ENCODE measurements around the gene STK32B. TPM values are rescaled to one million over a fixed set of nuclear protein-coding genes. Genes with fewer than 3 reads are reported as not detected.
"Not testable (repeated sequence)": the region's sequence is repeated elsewhere in the genome, so short reads cannot be mapped to it uniquely, and the experiment has no call there.

Gene STK32B
- total RNA-seq, 2 experiments from 2014 or later, result not detected

DNA sequence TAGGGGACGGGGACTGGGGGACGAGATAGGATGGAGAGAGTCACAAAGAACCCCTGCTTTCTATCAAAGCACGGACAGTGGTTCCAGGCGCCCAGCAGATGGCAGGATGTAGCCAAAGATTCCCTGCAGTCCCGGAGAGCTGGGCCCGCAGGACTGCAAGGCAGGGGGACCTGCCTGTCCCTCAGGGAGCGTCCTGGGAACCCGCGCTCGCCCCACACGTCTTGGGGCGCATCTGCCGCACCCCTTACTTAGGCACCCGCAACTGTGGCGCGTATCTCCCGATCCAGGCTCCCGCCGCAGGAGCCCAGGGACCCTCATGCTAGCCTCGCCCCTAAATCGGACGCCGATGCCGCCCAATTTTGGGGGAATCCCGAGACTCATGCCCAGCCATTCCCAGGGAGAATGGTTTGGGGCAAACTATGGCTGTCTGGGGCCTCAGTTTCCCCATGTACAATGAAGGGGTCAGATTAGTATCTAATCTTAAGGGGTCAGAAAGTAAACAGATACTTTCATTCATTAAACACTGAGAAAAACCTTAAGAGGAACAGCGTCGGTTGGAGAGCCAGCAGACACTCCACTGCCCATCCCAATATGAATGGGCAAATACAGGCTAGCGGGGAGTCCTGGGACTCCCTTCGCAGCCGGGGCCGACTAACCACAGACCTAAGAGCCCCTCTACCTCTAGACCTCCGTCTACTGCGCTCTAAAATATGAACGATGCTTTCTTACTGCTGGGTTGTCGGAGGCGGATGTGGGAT is 581 bp upstream of the STK32B start:
- Mint-ChIP-seq H3K27ac (peak overlapping the region; percentile 12), H3K9me3 (ENCODE audit: low read depth) (no peaks in the 10 kb centered on the region), H3K4me3 (peak overlapping the region; percentile 63), H3K27me3 (peaks cover 46% of the 10 kb centered on the region), H3K36me3 (ENCODE audit: low read depth) (no peaks in the 10 kb centered on the region), H3K4me1 (peaks cover 10% of the 10 kb centered on the region)
- DNase-seq (peak; percentile 70), ATAC-seq (peak; percentile 77)
- CTCF ChIA-PET, result interaction anchor here (0.6 kb wide), 1 partner anchor 744 kb away, joined by 3 read pairs; no protein-coding TSS in a partner anchor
- intact Hi-C loops (cut with DNase I, micrococcal nuclease), result loop anchor here (1.0 to 2.0 kb wide), 3 partner anchors 326 to 762 kb away; no protein-coding TSS in a partner anchor
- POLR2A ChIA-PET, result no interaction called here

DNA sequence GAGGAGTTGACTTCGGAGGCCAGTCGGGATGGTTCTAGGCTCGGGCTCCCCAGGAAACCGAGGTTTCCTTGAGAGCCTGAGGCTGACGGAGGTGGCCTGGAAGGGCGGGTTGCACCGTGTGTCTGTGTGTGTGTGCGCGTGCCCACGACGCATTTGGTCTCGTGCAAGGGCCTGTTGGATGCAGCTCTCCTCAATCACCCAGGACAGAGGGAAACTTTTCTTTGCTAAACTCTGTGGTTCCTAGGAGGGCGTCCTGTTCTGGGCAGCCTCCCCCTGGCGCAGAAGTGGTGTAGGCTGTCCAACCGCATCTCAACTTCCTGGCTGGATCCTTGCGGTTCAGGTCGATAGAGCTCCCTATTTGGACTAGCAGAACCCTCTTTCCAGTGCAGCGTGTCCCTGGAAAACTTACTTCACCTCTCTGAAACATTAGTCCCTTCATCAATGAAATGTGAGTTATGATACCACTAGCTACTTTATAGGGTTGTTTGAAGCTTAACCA is 973 bp downstream of the STK32B start:
- ATAC-seq (no peak), DNase-seq (no peak)
- Mint-ChIP-seq H3K4me3 (peak overlapping the region; percentile 4), H3K27me3 (peaks cover 42% of the 10 kb centered on the region), H3K36me3 (ENCODE audit: low read depth) (no peaks in the 10 kb centered on the region), H3K27ac (no peak overlapping the region), H3K4me1 (peaks cover 10% of the 10 kb centered on the region), H3K9me3 (ENCODE audit: low read depth) (no peaks in the 10 kb centered on the region)
- intact Hi-C loops (cut with DNase I, micrococcal nuclease), result no loop called here
- ChIA-PET CTCF (no interaction called here), POLR2A (no interaction called here)

DNA sequence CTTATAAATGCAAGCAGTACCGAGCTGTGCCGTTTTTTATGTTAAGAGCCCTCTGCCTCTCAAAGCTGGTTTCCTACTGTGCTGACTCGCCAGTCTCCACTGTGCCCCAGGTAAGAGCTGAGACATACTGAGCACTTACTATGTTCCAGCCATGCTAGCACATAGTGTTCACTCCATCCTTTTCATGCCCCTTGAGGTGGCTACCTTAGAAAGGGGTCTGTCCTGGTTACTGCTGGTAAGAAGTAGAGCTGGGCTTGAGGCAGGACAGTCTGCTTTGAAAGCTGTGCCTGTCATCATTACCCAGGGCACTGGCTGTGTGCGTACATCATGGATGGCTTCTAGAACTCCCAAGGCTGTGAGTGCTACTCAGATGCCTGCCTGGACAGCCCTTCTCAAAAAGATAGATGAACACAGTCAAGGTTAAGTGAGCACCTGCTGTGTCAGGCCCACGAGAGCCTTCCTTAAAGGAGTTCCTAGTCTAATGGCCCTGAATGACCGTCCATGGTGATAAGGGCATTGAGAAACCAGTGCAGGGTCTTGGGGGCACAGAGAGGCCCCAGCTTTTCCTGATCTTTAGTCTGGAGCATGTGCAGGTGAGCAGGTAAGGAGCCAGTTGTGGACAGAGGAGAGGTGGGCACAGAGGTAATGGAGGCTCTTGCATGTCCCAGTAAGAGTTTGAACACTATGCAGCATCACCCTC is 1.6 kb downstream of the STK32B start:
- intact Hi-C loops (cut with DNase I, micrococcal nuclease), result no loop called here
- CTCF ChIA-PET, result no interaction called here
- no peaks in the 10 kb centered on the region for H3K36me3 Mint-ChIP-seq (ENCODE audit: low read depth)

DNA sequence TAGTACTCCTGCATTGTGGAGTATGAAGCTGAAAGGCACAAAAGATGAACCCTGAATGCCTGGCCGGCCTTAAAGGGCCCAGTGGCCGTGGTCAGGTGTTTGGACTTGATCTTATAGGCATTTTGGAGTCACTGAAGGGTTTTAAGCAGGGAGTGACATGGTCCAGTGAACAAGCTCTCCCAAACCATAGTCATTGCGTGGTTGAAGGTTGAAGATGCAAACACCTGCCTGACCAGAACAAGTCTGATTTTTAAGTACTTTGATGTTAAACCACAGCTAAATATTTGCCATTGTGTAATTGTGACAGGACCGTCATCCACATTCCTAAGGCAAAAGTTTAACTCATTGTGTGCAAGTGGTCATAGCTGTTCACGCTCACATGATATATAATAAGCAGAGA is 3.3 kb downstream of the STK32B start:
- ChIA-PET CTCF (no interaction called here), POLR2A (no interaction called here)
- H3K27me3 Mint-ChIP-seq, result peaks cover 33% of the 10 kb centered on the region
- ATAC-seq (no peak), DNase-seq (no peak)
- no peak overlapping the region for H3K27ac Mint-ChIP-seq
- peaks cover 10% of the 10 kb centered on the region for H3K4me1 Mint-ChIP-seq
- H3K9me3 Mint-ChIP-seq (ENCODE audit: low read depth), result no peaks in the 10 kb centered on the region
- H3K36me3 Mint-ChIP-seq (ENCODE audit: low read depth), result no peaks in the 10 kb centered on the region
- no peak overlapping the region for H3K4me3 Mint-ChIP-seq
- intact Hi-C loops (cut with DNase I, micrococcal nuclease), result no loop called here

More for the DNA sequence above, 1.6 kb downstream of the STK32B start:
- ATAC-seq, result no peak
- no peak for DNase-seq
- Mint-ChIP-seq H3K27me3 (peaks cover 37% of the 10 kb centered on the region), H3K9me3 (ENCODE audit: low read depth) (no peaks in the 10 kb centered on the region), H3K4me1 (peaks cover 10% of the 10 kb centered on the region), H3K4me3 (no peak overlapping the region), H3K27ac (no peak overlapping the region)
- POLR2A ChIA-PET, result no interaction called here

DNA sequence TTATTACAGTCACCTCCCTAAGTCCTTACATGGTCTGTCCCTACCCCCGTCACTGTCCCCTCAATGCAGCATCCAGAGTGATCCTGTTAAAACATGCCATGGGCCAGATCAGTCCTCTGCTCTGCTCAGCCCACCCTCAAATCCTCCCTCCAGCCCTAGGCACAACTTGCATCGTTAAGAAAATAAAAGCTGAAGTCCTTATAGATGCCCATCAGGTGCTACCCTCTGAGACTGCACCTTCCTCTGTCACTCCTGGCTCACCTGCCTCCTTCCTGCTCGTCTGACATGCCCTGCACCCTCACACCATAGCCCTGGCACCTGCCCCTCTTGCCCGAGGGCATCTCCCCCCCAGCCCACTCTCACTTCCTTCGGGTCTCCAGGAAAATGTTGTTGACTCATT is 4.1 kb downstream of the STK32B start:
- Mint-ChIP-seq H3K4me3 (no peak overlapping the region), H3K4me1 (peaks cover 8% of the 10 kb centered on the region), H3K27ac (no peak overlapping the region), H3K36me3 (ENCODE audit: low read depth) (no peaks in the 10 kb centered on the region), H3K27me3 (peaks cover 28% of the 10 kb centered on the region), H3K9me3 (ENCODE audit: low read depth) (peaks cover 1% of the 10 kb centered on the region)
- intact Hi-C loops (cut with DNase I, micrococcal nuclease), result no loop called here
- no peak for ATAC-seq
- DNase-seq, result no peak
- CTCF ChIA-PET, result no interaction called here
- POLR2A ChIA-PET, result no interaction called here

DNA sequence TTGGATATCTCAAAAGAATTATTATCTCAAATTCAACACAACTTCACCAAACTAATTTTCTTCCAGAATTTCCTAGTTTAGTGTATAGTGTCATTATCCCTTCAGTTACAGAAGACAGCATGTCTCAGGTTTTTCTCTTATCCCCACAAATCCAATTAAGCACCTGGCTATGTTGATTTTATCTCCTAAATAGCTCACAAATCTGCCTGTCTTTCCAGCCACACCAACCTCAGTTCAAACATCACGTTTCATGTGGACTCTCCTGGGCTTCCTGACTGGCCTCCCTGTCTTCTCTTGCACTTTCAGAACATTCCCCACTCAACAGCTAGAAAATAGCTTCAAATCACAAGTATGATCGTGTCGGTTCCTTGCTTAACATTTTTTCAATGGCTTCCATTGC is 14.8 kb downstream of the STK32B start:
- intact Hi-C loops (cut with DNase I, micrococcal nuclease), result no loop called here
- Mint-ChIP-seq H3K36me3 (ENCODE audit: low read depth) (no peaks in the 10 kb centered on the region), H3K27me3 (peaks cover 4% of the 10 kb centered on the region), H3K4me3 (no peak overlapping the region), H3K4me1 (no peaks in the 10 kb centered on the region), H3K27ac (no peak overlapping the region), H3K9me3 (ENCODE audit: low read depth) (no peaks in the 10 kb centered on the region)
- ChIA-PET CTCF (interaction anchor here (0.6 kb wide), 1 partner anchor 9 kb away, joined by 3 read pairs; no protein-coding TSS in a partner anchor), POLR2A (interaction anchor here (0.6 kb wide), 1 partner anchor 552 kb away, joined by 3 read pairs; no protein-coding TSS in a partner anchor)
- DNase-seq (no peak), ATAC-seq (no peak)

DNA sequence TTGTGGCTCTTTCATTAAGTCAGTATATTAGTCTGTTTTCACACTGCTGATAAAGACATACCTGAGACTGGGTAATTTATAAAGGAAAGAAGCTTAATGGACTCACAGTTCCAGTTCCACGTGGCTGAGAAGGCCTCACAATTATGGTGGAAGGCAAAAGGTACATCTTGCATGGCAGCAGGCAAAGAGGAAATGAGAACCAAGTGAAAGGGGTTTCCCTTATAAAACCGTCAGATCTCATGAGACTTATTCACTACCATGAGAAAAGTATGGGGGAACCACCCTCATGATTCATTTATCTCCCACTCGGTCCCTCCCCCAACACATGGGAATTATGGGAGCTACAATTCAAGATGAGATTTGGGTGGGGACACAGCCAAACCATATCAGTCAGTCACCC is 15.7 kb downstream of the STK32B start:
- H3K9me3 Mint-ChIP-seq (ENCODE audit: low read depth); intact Hi-C loops (cut with DNase I, micrococcal nuclease); H3K27ac Mint-ChIP-seq; POLR2A ChIA-PET; H3K27me3 Mint-ChIP-seq; H3K36me3 Mint-ChIP-seq (ENCODE audit: low read depth); H3K4me3 Mint-ChIP-seq; DNase-seq; ATAC-seq; H3K4me1 Mint-ChIP-seq: not testable (repeated sequence)
- CTCF ChIA-PET, result interaction anchor here (0.7 kb wide), 1 partner anchor 10 kb away, joined by 3 read pairs; no protein-coding TSS in a partner anchor

DNA sequence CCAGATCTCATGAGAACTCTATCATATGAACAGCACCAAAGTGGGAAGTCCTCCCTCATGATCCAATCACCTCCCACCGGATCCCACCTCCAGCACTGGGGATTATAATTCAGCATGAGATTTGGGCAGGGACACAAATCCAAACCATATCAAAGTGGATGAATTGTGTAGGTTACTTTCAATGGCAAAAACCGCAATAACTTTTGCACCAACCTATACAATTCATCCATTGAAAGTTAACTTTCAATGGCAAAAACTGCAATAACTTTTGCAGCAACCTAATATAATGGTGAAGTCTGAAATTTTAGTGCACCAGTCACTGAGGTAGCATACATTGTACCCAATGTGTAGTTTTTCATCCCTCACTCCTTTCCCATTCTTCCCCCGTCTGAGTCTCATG is 16.6 kb downstream of the STK32B start:
- DNase-seq (no peak), ATAC-seq (no peak)
- no peak overlapping the region for H3K4me3 Mint-ChIP-seq
- H3K36me3 Mint-ChIP-seq (ENCODE audit: low read depth), result no peaks in the 10 kb centered on the region
- H3K27ac Mint-ChIP-seq, result no peak overlapping the region
- intact Hi-C loops (cut with DNase I, micrococcal nuclease), result no loop called here
- no peaks in the 10 kb centered on the region for H3K27me3 Mint-ChIP-seq
- CTCF ChIA-PET, result no interaction called here
- H3K4me1 Mint-ChIP-seq, result no peaks in the 10 kb centered on the region
- POLR2A ChIA-PET, result no interaction called here
- no peaks in the 10 kb centered on the region for H3K9me3 Mint-ChIP-seq (ENCODE audit: low read depth)

DNA sequence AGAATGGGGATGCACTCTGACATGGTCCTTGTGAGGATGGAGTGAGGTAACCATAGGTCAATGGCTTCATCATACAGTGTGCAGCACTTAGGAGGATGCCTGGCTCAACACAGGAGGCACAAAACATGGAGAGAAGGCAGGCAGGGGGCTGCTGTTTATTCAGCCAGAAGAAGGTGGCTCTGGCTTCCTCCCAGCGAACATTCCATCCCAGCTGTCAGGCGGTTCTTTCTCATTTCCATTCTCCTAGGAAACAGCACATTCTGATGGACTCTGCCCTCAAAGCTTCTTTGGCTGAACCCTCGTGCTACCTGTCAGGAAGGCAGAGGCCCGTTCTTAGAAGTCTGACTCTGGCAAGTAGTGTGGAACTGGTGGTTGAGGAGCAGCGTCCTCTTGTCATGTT is 18.6 kb downstream of the STK32B start:
- POLR2A ChIA-PET, result no interaction called here
- intact Hi-C loops (cut with DNase I, micrococcal nuclease), result no loop called here
- no peak overlapping the region for H3K4me3 Mint-ChIP-seq
- no peak for DNase-seq
- ATAC-seq, result no peak
- no peaks in the 10 kb centered on the region for H3K9me3 Mint-ChIP-seq (ENCODE audit: low read depth)
- no peaks in the 10 kb centered on the region for H3K27me3 Mint-ChIP-seq
- no peaks in the 10 kb centered on the region for H3K36me3 Mint-ChIP-seq (ENCODE audit: low read depth)
- CTCF ChIA-PET, result no interaction called here
- no peaks in the 10 kb centered on the region for H3K4me1 Mint-ChIP-seq
- no peak overlapping the region for H3K27ac Mint-ChIP-seq

DNA sequence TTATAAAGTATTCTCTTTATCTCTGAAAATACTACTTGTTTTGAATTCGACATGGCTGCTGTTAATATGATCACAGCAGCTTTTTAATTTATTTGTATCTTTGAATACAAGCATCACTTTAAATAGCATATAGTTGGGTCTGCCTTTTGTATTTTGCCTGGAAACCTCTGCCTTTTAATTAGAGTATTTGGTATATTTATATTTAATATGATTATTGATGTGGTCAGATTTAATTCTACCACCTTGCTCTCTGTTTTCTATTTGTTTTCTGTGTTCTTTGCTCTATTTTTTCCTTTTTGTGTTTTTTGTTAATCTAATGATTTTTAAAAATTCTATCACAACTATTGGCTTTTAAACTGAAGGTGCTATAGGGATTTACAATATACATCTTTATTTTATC is 21.7 kb downstream of the STK32B start:
- Mint-ChIP-seq H3K4me1 (no peaks in the 10 kb centered on the region), H3K9me3 (ENCODE audit: low read depth) (no peaks in the 10 kb centered on the region), H3K4me3 (no peak overlapping the region), H3K36me3 (ENCODE audit: low read depth) (no peaks in the 10 kb centered on the region), H3K27ac (no peak overlapping the region), H3K27me3 (peaks cover 6% of the 10 kb centered on the region)
- POLR2A ChIA-PET, result no interaction called here
- intact Hi-C loops (cut with DNase I, micrococcal nuclease), result no loop called here
- CTCF ChIA-PET, result no interaction called here
- ATAC-seq, result no peak
- DNase-seq, result no peak

DNA sequence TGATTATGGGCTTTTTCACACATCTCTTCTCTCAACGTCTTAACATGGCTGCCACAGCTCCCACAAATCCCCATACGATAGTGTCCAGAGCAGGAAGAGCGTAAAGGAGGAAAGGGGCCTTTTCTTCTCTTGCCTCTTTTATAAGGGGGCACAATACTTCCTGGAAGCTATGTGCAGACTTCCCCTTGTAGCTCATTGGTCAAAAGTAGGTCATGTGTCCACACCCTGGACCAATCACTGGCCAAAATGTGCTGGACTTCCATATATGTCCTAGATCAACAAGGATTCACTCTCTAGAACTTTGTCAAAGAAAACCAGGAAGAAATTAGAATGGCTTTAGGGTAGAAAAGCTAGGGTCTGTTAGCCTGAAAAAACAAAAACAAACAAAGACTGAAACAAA is 26.7 kb downstream of the STK32B start:
- intact Hi-C loops (cut with DNase I, micrococcal nuclease), result no loop called here
- ChIA-PET CTCF (interaction anchor here (0.7 kb wide), 1 partner anchor 128 kb away, joined by 3 read pairs; no protein-coding TSS in a partner anchor), POLR2A (no interaction called here)
- ATAC-seq, result no peak
- H3K27me3 Mint-ChIP-seq, result peaks cover 8% of the 10 kb centered on the region
- no peak overlapping the region for H3K27ac Mint-ChIP-seq
- H3K4me3 Mint-ChIP-seq, result no peak overlapping the region
- no peaks in the 10 kb centered on the region for H3K4me1 Mint-ChIP-seq
- H3K9me3 Mint-ChIP-seq (ENCODE audit: low read depth), result peaks cover 11% of the 10 kb centered on the region
- no peak for DNase-seq
- H3K36me3 Mint-ChIP-seq (ENCODE audit: low read depth), result no peaks in the 10 kb centered on the region

DNA sequence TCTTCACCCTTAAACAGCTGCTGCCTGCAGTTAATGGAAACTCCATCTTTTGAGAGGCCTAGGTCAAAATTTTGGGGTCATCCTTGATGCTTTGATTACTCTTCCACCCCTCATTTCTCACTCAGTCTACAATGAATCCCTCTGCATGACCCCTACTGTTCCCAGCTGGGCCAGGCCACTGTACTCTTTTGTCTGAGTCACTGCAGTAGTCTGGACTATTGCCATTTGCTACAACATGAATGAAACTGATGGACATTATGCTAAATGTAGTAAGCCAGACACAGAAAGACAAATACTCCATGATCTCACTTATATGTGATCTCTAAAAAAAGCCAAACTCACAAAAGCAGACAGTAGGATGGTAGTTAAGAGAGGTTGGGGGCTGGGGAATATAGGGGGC is 28.3 kb downstream of the STK32B start:
- intact Hi-C loops (cut with DNase I, micrococcal nuclease), result no loop called here
- Mint-ChIP-seq H3K27me3 (peaks cover 11% of the 10 kb centered on the region), H3K36me3 (ENCODE audit: low read depth) (no peaks in the 10 kb centered on the region), H3K27ac (no peak overlapping the region), H3K4me3 (no peak overlapping the region), H3K9me3 (ENCODE audit: low read depth) (peaks cover 11% of the 10 kb centered on the region), H3K4me1 (no peaks in the 10 kb centered on the region)
- ATAC-seq (no peak), DNase-seq (no peak)
- ChIA-PET CTCF (no interaction called here), POLR2A (no interaction called here)

Measured in activated CD4-positive, alpha-beta T cell treated with anti-CD3 and anti-CD28 coated beads for 36 hours (primary cell).